Measurements from ENCODE around the gene ADORA2A. TPM values are rescaled to one million over a fixed set of nuclear protein-coding genes. Genes with fewer than 3 reads are reported as not detected.

ADORA2A gene
- polyA plus RNA-seq, 3 donors, result 0.90 to 2.5 (median 1.1) TPM

- H3K27ac ChIP-seq (ENCODE audit: low read depth, low read length), result no peak overlapping the region
- WGBS, 3 donors, result 88 to 97% (median 89%) methylated on average over 5 of the region's 5 CpGs
Measured at GRCh38 chr22:24401931-24402367, 25.4 kb upstream of the ADORA2A start.

- H3K27ac ChIP-seq (ENCODE audit: low read depth, low read length), result no peak overlapping the region
- WGBS, 3 donors, result 15 to 45% (median 20%) methylated on average over 3 of the region's 3 CpGs
Measured at GRCh38 chr22:24402460-24403192, 24.8 kb upstream of the ADORA2A start.

GRCh38 chr22:24403346-24403745, 24.1 kb upstream of the ADORA2A start:
- H3K27ac ChIP-seq (ENCODE audit: low read depth, low read length), result no peak overlapping the region
- 94 to 98% (median 98%) methylated on average over 3 of the region's 3 CpGs for WGBS, 3 donors

- WGBS, 3 donors, result 83 to 93% (median 86%) methylated on average over 9 of the region's 9 CpGs
- H3K27ac ChIP-seq (ENCODE audit: low read depth, low read length), result no peak overlapping the region
Measured at GRCh38 chr22:24404561-24405275, 22.7 kb upstream of the ADORA2A start.

- no peak overlapping the region for H3K27ac ChIP-seq (ENCODE audit: low read depth, low read length)
Measured at GRCh38 chr22:24405631-24406321, 21.6 kb upstream of the ADORA2A start.

GRCh38 chr22:24406322-24407277, 20.8 kb upstream of the ADORA2A start:
- WGBS, 3 donors, result 66 to 83% (median 71%) methylated on average over 19 of the region's 19 CpGs
- no peak overlapping the region for H3K27ac ChIP-seq (ENCODE audit: low read depth, low read length)

More at GRCh38 chr22:24405631-24406321, 21.6 kb upstream of the ADORA2A start:
- 95 to 97% (median 95%) methylated on average over 12 of the region's 12 CpGs for WGBS, 3 donors

- H3K27ac ChIP-seq (ENCODE audit: low read depth, low read length), result no peak overlapping the region
- WGBS, 3 donors, result 38 to 72% (median 41%) methylated on average over 15 of the region's 15 CpGs
Measured at GRCh38 chr22:24407278-24407665, 20.1 kb upstream of the ADORA2A start.

GRCh38 chr22:24407884-24408283, 19.5 kb upstream of the ADORA2A start:
- 91 to 95% (median 91%) methylated on average over 4 of the region's 4 CpGs for WGBS, 3 donors
- no peak overlapping the region for H3K27ac ChIP-seq (ENCODE audit: low read depth, low read length)

- no peak overlapping the region for H3K27ac ChIP-seq (ENCODE audit: low read depth, low read length)
- 70 to 84% (median 80%) methylated on average over 7 of the region's 7 CpGs for WGBS, 3 donors
Measured at GRCh38 chr22:24408630-24409029, 18.8 kb upstream of the ADORA2A start.

- 85 to 92% (median 90%) methylated on average over 9 of the region's 9 CpGs for WGBS, 3 donors
- H3K27ac ChIP-seq (ENCODE audit: low read depth, low read length), result no peak overlapping the region
Measured at GRCh38 chr22:24409707-24410106, 17.7 kb upstream of the ADORA2A start.

GRCh38 chr22:24410110-24410856, 17.1 kb upstream of the ADORA2A start:
- no peak overlapping the region for H3K27ac ChIP-seq (ENCODE audit: low read depth, low read length)
- WGBS, 3 donors, result 87 to 93% (median 88%) methylated on average over 8 of the region's 8 CpGs

- no peak overlapping the region for H3K27ac ChIP-seq (ENCODE audit: low read depth, low read length)
- 87 to 92% (median 92%) methylated on average over 10 of the region's 10 CpGs for WGBS, 3 donors
Measured at GRCh38 chr22:24411256-24412004, 16.0 kb upstream of the ADORA2A start.

- H3K27ac ChIP-seq (ENCODE audit: low read depth, low read length), result no peak overlapping the region
- 81 to 95% (median 86%) methylated on average over 7 of the region's 7 CpGs for WGBS, 3 donors
Measured at GRCh38 chr22:24412274-24412673, 15.1 kb upstream of the ADORA2A start.

GRCh38 chr22:24413271-24413670, 14.1 kb upstream of the ADORA2A start:
- no peak overlapping the region for H3K27ac ChIP-seq (ENCODE audit: low read depth, low read length)
- WGBS, 3 donors, result 95 to 96% (median 96%) methylated on average over 9 of the region's 9 CpGs

- 84 to 86% (median 85%) methylated on average over 18 of the region's 18 CpGs for WGBS, 3 donors
- H3K27ac ChIP-seq (ENCODE audit: low read depth, low read length), result no peak overlapping the region
Measured at GRCh38 chr22:24413736-24414385, 13.5 kb upstream of the ADORA2A start.

- H3K27ac ChIP-seq (ENCODE audit: low read depth, low read length), result no peak overlapping the region
- WGBS, 3 donors, result 85 to 87% (median 86%) methylated on average over 21 of the region's 21 CpGs
Measured at GRCh38 chr22:24414523-24414922, 12.9 kb upstream of the ADORA2A start.

Data from adipose tissue (tissue), 3 donors.